GM23248 (cell line): ENCODE data around the gene CYP11A1.

Experiments
- EZH2 ChIP-seq: fragments of 200-600 bp; sonication (generic); IDR thresholded peaks from 2 replicates; pipeline ENCODE4 v1.6.1; 2018; ENCODE audit warnings: antibody characterized with exemption, mild to moderate bottlenecking; ENCODE audit not compliant: insufficient read depth, poor library complexity, severe bottlenecking
- EZH2phosphoT487 ChIP-seq: fragments of 200-600 bp; sonication (generic); IDR thresholded peaks from 2 replicates; pipeline ENCODE4 v1.6.1; 2018; ENCODE audit warnings: antibody characterized with exemption, moderate library complexity, mild to moderate bottlenecking, low read depth; ENCODE audit not compliant: insufficient read depth

GRCh38 chr15:74395319-74396145, 28.1 kb upstream of the CYP11A1 start:
- TF ChIP-seq EZH2 (no peak), EZH2phosphoT487 (no peak)
